Thyroid gland (tissue), 4 donors: ENCODE measurements around the gene NCK1. TPM values are rescaled to one million over a fixed set of nuclear protein-coding genes. Genes with fewer than 3 reads are reported as not detected.

Source experiments
- DNase-seq, 2 donors: peaks; one replicate each; pipeline ENCODE4 v3.0.0-alpha.2; 2019
- H3K27ac ChIP-seq, 3 donors: fragments of 200-600 bp; sonication (generic); 1 replicate in 2 of 3; 2 replicates in 1 of 3; pipeline ENCODE4 v1.5.1; 2016 to 2019; ENCODE audit warnings: mild to moderate bottlenecking in 1 of 3, moderate library complexity in 1 of 3
- H3K27me3 ChIP-seq: fragments of 200-600 bp; sonication (generic); one replicate; pipeline ENCODE4 v1.5.1; 2019
- H3K36me3 ChIP-seq, 2 donors: fragments of 200-600 bp; sonication (generic); one replicate each; pipeline ENCODE4 v1.5.1; 2016 to 2019
- H3K4me1 ChIP-seq, 2 donors: fragments of 200-600 bp; sonication (generic); one replicate each; pipeline ENCODE4 v1.5.1; 2017 to 2019
- H3K4me3 ChIP-seq, 3 donors: fragments of 200-600 bp; sonication (generic); replicated peaks in 1 of 3; 1 replicate in 2 of 3; 2 replicates in 1 of 3; pipeline ENCODE4 v1.5.1; 2016; ENCODE audit warnings: mild to moderate bottlenecking in 1 of 3
- H3K9me3 ChIP-seq: fragments of 200-600 bp; sonication (generic); one replicate; pipeline ENCODE4 v1.5.1; 2017
- CTCF ChIP-seq, 6 experiments: fragments of 200-600 bp in 3 of 6; fragments of 450-650 bp in 3 of 6; sonication (generic) in 3 of 6; IDR thresholded peaks; one replicate each; pipeline ENCODE4 v1.5.1; 2016 to 2019; ENCODE audit warnings: antibody characterized with exemption in 6 of 6, mild to moderate bottlenecking in 2 of 6, inconsistent platforms in 1 of 6, moderate library complexity in 1 of 6
- POLR2A ChIP-seq, 2 donors: fragments of 450-650 bp; IDR thresholded peaks; one replicate each; pipeline ENCODE4 v1.6.1; 2017; ENCODE audit warnings: antibody characterized with exemption in 2 of 2, mild to moderate bottlenecking in 2 of 2, moderate library complexity in 1 of 2
- whole genome bisulfite sequencing, 2 donors: methylation state at CpG; one replicate each; pipeline ENCODE4 v1.1.5; 2017; 5-methylcytosine and 5-hydroxymethylcytosine counted together
- intact Hi-C: fragments of 100-400 bp; cut with DNase I; formaldehyde crosslinking; loops from one replicate; pipeline ENCODE4 v1.15.1; 2023
- total RNA-seq, 4 donors: library from RNA; depleted of rRNA; stranded (reverse); fragments of >200 nt; gene quantifications; one replicate each; pipeline ENCODE4 v1.2.3, GENCODE V29; 2016

NCK1 gene
- total RNA-seq, 4 donors from 2014 or later = 46.1 to 64.4 (median 47.0) TPM

GRCh38 chr3:136974670-136975069, 112.7 kb downstream of the NCK1 start:
- intact Hi-C loops = no loop called here
- WGBS, 2 donors = 44 to 46% methylated on average over 2 of the region's 2 CpGs
- DNase-seq = no peak
- Histone ChIP-seq H3K36me3 (no peaks in the 10 kb centered on the region), H3K27ac (no peak overlapping the region), H3K9me3 (no peaks in the 10 kb centered on the region), H3K4me3 (no peak overlapping the region), H3K27me3 (no peaks in the 10 kb centered on the region), H3K4me1 (no peaks in the 10 kb centered on the region)
- no peak for TF ChIP-seq CTCF (IDR thresholded peaks at IDR 0.05)
- TF ChIP-seq POLR2A (IDR thresholded peaks at IDR 0.05) = no peak

GRCh38 chr3:136979204-136979603, 117.2 kb downstream of the NCK1 start:
- Histone ChIP-seq H3K36me3 (no peaks in the 10 kb centered on the region), H3K4me1 (no peaks in the 10 kb centered on the region), H3K27me3 (no peaks in the 10 kb centered on the region), H3K4me3 (no peak overlapping the region), H3K27ac (no peak overlapping the region), H3K9me3 (no peaks in the 10 kb centered on the region)
- no peak for DNase-seq
- intact Hi-C loops = no loop called here
- TF ChIP-seq POLR2A (IDR thresholded peaks at IDR 0.05) (no peak), CTCF (IDR thresholded peaks at IDR 0.05) (no peak)

- H3K9me3 ChIP-seq = no peaks in the 10 kb centered on the region
- no peak overlapping the region for H3K4me3 ChIP-seq
- WGBS, 2 donors = 77 to 85% methylated on average over 3 of the region's 3 CpGs
- peaks cover 0 to 1% of the 10 kb centered on the region in 2 donors for H3K4me1 ChIP-seq
- DNase-seq = no peak
- H3K27me3 ChIP-seq = no peaks in the 10 kb centered on the region
- H3K27ac ChIP-seq = no peak overlapping the region
- intact Hi-C loops = no loop called here
- no peak for TF ChIP-seq POLR2A (IDR thresholded peaks at IDR 0.05)
- TF ChIP-seq CTCF (IDR thresholded peaks at IDR 0.05) = no peak
- no peaks in the 10 kb centered on the region for H3K36me3 ChIP-seq
Observed at GRCh38 chr3:136979684-136980083, 117.7 kb downstream of the NCK1 start.

GRCh38 chr3:136982033-136982432, 120.0 kb downstream of the NCK1 start:
- intact Hi-C loops = no loop called here
- H3K27me3 ChIP-seq = no peaks in the 10 kb centered on the region
- no peak for TF ChIP-seq CTCF (IDR thresholded peaks at IDR 0.05)
- no peak for TF ChIP-seq POLR2A (IDR thresholded peaks at IDR 0.05)
- no peak for DNase-seq
- WGBS, 2 donors = 88 to 92% methylated on average over 5 of the region's 5 CpGs
- no peaks in the 10 kb centered on the region for H3K9me3 ChIP-seq
- no peak overlapping the region for H3K4me3 ChIP-seq
- H3K4me1 ChIP-seq = peaks cover 0 to 5% of the 10 kb centered on the region in 2 donors
- no peak overlapping the region for H3K27ac ChIP-seq
- H3K36me3 ChIP-seq = no peaks in the 10 kb centered on the region

GRCh38 chr3:136982520-136983138, 120.6 kb downstream of the NCK1 start:
- intact Hi-C loops = no loop called here
- no peaks in the 10 kb centered on the region for H3K36me3 ChIP-seq
- no peak overlapping the region for H3K27ac ChIP-seq
- 93 to 99% methylated on average over 4 of the region's 4 CpGs for WGBS, 2 donors
- H3K9me3 ChIP-seq = no peaks in the 10 kb centered on the region
- no peak for DNase-seq
- H3K27me3 ChIP-seq = no peaks in the 10 kb centered on the region
- TF ChIP-seq POLR2A (IDR thresholded peaks at IDR 0.05) = no peak
- TF ChIP-seq CTCF (IDR thresholded peaks at IDR 0.05) = no peak
- H3K4me3 ChIP-seq = no peak overlapping the region
- peaks cover 0 to 5% of the 10 kb centered on the region in 2 donors for H3K4me1 ChIP-seq
